GM18508 (cell line): ENCODE data around the gene FKBP4.

Source experiments
- ATAC-seq: cut with Tn5 transposase; IDR thresholded peaks from one replicate; pipeline ENCODE4 v1.9.1; 2021; ENCODE audit warnings: moderate number of reproducible peaks; ENCODE audit not compliant: insufficient read depth, unreplicated experiment

Gene FKBP4

DNA sequence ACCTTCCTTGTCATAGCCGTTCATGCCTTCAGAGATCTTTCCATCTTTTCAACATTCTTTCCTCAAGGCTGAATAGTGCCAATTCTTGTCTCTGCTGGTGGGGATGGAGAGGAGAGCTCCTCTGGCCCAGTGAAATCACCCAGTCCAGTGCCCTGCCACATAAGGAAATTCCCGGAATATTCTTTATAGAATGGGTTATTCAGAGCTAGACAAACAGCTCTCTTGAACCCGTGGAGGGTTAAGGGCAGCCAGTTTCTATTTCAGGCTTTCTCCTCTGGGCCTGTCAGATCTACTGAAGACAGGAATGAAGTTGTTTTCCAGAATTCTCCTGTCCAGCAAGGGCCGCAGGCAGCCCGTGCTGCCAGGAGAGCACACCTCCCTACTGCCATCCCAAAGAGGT, 48.2 kb downstream of the FKBP4 start:
- ATAC-seq: no peak

DNA sequence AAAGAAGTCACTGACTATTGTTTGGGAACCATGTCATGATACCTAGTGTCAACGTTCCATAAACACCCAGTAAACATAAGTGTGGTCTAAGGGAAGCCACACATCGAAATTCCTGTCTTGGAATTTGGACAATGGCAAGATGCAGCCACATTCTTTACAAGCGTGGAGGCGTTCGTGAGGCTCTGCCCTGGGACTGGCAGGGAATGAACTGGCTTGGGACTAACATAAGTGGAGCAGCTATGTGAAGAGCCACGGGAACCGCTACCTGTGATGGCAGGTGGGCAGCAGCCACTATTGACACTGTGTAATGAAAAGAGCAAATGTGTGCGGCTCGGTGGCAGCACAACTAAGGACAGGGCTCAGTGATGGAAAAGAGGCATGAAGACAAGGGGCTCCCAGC, 50.0 kb downstream of the FKBP4 start:
- ATAC-seq: no peak

DNA sequence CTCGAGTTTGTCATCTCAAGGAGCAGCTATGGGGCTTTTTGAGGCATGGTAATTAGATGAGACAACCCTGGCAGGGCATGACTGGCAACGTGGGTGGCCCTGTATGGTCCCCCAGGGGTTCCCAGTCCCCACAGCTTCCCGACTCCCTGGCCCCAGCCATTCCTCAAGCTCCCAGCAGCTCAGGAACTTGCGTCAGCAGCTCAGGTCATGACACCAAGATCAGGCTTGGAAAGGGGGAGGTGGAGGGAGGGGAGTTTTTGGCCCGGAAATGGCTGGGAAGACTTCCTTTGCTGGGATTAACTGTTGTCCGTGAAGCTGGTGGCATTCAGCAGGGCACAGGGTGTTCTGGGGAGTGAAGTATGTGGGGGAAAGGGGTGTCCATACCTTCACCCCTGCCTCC, 50.5 kb downstream of the FKBP4 start:
- no peak for ATAC-seq

DNA sequence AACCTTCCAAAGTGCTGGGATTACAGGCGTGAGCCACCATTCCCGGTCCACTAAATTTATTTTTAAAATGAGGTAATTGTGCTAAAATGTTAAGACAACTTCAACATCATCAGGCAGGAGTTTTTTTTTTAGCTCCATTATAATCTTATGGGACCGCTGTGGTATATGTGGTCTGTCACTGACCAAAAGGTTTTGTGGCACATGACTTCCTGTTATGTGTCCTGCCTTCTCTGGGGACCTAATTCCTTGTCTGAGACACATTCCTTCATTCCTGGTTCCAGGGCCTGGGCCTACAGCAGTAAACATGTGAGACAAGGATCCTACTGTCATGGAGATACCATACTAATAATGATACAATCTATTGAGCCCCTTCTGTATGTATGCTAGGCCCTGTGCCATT, 57.2 kb downstream of the FKBP4 start:
- ATAC-seq: no peak

DNA sequence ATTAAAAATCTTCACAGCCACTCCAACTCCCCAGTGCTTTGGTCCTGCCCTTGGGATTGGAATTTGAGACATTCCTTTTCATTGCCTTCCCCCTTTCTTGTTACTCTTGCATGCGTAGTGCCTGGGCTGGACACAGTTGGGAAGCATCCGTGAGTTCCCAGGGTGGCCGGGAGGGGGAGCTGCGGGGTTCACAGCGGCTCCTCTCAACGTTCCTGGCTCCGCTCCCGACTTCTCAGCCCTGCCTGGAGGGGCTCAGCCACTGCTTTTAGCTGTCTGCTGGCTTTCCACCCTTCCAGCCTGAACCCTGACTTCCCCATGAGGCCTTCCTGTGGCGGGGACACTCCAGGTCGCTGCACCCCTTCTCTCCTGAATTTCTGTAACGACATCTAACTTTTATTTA, 58.9 kb downstream of the FKBP4 start:
- ATAC-seq: no peak
